MM.1S (cell line): ENCODE data around the gene LY9.

Experiments used
- DNase-seq: peaks from one replicate; pipeline ENCODE4 v3.0.0-alpha.2; 2015
- H2AFZ ChIP-seq: fragments of 300-600 bp; sonication (generic); 2 replicates; pipeline ENCODE4 v1.6.0; 2016; ENCODE audit warnings: antibody characterized with exemption, low read length
- H3F3A ChIP-seq: fragments of 300-600 bp; sonication (generic); 2 replicates; pipeline ENCODE4 v1.6.1; 2016; ENCODE audit warnings: mild to moderate bottlenecking, antibody characterized with exemption, low read length, moderate library complexity, mixed read lengths; ENCODE audit not compliant: insufficient read depth
- H3K27ac ChIP-seq: fragments of 300-600 bp; sonication (generic); 2 replicates; pipeline ENCODE4 v1.5.1; 2016; ENCODE audit warnings: mild to moderate bottlenecking, low read length
- H3K27me3 ChIP-seq: fragments of 300-600 bp; sonication (generic); replicated peaks from 2 replicates; pipeline ENCODE4 v1.6.0; 2016; ENCODE audit warnings: low read length; ENCODE audit not compliant: insufficient read depth
- H3K36me3 ChIP-seq: fragments of 300-600 bp; sonication (generic); replicated peaks from 2 replicates; pipeline ENCODE4 v1.6.1; 2016; ENCODE audit warnings: mild to moderate bottlenecking, low read length, mixed read lengths; ENCODE audit not compliant: insufficient read depth
- H3K4me1 ChIP-seq: fragments of 300-600 bp; sonication (generic); 2 replicates; pipeline ENCODE4 v1.6.1; 2016; ENCODE audit warnings: low read length, mixed read lengths
- H3K4me2 ChIP-seq: fragments of 300-600 bp; sonication (generic); 2 replicates; pipeline ENCODE4 v1.6.0; 2016; ENCODE audit warnings: low read depth, low read length
- H3K4me3 ChIP-seq: fragments of 300-600 bp; sonication (generic); 2 replicates; pipeline ENCODE4 v1.5.1; 2016; ENCODE audit warnings: low read length, mixed read lengths
- H3K79me2 ChIP-seq: fragments of 300-600 bp; sonication (generic); 2 replicates; pipeline ENCODE4 v1.6.1; 2016; ENCODE audit warnings: mixed run types, low read length, mixed read lengths
- H3K9ac ChIP-seq: fragments of 300-600 bp; sonication (generic); 2 replicates; pipeline ENCODE4 v1.6.1; 2016; ENCODE audit warnings: low read length, mixed read lengths
- H3K9me2 ChIP-seq: fragments of 300-600 bp; sonication (generic); replicated peaks from 2 replicates; pipeline ENCODE4 v1.6.1; 2016; ENCODE audit warnings: mild to moderate bottlenecking, low read length, mixed read lengths; ENCODE audit not compliant: insufficient read depth
- H3K9me3 ChIP-seq: fragments of 300-600 bp; sonication (generic); replicated peaks from 2 replicates; pipeline ENCODE4 v1.6.1; 2016; ENCODE audit warnings: mild to moderate bottlenecking, low read length, mixed read lengths; ENCODE audit not compliant: insufficient read depth
- H4K20me1 ChIP-seq: fragments of 300-600 bp; sonication (generic); 2 replicates; pipeline ENCODE4 v1.6.1; 2016; ENCODE audit warnings: mild to moderate bottlenecking, low read length, moderate library complexity, mixed read lengths; ENCODE audit not compliant: insufficient read depth
- EZH2 ChIP-seq: fragments of 300-600 bp; sonication (generic); optimal IDR thresholded peaks from 2 replicates; pipeline ENCODE3; 2017; ENCODE audit warnings: low read depth, mild to moderate bottlenecking, antibody characterized with exemption, low read length, mixed read lengths
- EZH2phosphoT487 ChIP-seq: fragments of 300-600 bp; sonication (generic); IDR thresholded peaks from 2 replicates; pipeline ENCODE4 v1.6.1; 2018; ENCODE audit warnings: antibody characterized with exemption, low read length
- TF ChIP-seq, protein P1 (sequence below): fragments of 300-600 bp; sonication (generic); IDR thresholded peaks from 2 replicates; pipeline ENCODE4 v1.5.1; 2016; ENCODE audit warnings: antibody characterized with exemption, low read length, mixed read lengths

LY9 gene, protein sequence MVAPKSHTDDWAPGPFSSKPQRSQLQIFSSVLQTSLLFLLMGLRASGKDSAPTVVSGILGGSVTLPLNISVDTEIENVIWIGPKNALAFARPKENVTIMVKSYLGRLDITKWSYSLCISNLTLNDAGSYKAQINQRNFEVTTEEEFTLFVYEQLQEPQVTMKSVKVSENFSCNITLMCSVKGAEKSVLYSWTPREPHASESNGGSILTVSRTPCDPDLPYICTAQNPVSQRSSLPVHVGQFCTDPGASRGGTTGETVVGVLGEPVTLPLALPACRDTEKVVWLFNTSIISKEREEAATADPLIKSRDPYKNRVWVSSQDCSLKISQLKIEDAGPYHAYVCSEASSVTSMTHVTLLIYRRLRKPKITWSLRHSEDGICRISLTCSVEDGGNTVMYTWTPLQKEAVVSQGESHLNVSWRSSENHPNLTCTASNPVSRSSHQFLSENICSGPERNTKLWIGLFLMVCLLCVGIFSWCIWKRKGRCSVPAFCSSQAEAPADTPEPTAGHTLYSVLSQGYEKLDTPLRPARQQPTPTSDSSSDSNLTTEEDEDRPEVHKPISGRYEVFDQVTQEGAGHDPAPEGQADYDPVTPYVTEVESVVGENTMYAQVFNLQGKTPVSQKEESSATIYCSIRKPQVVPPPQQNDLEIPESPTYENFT

DNA sequence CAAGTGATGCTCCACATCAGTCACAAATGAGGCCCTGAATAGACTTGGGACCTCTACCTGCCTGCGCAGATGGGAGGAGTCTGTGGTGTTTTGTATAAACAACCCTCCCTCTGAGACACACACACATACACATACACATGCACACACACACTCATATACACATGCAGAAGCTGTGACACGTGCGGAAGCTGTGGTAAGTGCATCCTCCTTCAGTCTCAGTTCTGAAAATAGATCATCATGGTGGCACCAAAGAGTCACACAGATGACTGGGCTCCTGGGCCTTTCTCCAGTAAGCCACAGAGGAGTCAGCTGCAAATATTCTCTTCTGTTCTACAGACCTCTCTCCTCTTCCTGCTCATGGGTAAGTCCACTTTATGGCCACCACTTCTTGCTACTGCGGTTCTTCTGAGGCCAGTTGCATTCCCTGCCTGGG lies at the start of gene LY9:
TSS of gene LY9 (plus strand) at position 224 of the 433 bp plus-strand sequence. CDS start at position 238, 14 bp downstream.
- Histone ChIP-seq H3K27ac (peak within 1 kb of the TSS; percentile 85), H3K36me3 (no peaks in the 10 kb centered on the region), H3K4me3 (peak within 1 kb of the TSS; percentile 70), H3K9ac (peak within 1 kb of the TSS; percentile 64), H3K9me3 (no peaks in the 10 kb centered on the region), H3K9me2 (no peaks in the 10 kb centered on the region), H3F3A (peaks cover 47% of the 10 kb centered on the region), H3K4me2 (peak within 1 kb of the TSS; percentile 89), H4K20me1 (no peaks in the 10 kb centered on the region), H3K27me3 (no peaks in the 10 kb centered on the region), H3K4me1 (peaks cover 62% of the 10 kb centered on the region), H3K79me2 (peaks cover 62% of the 10 kb centered on the region), H2AFZ (peak within 1 kb of the TSS; percentile 36)
- DNase-seq: peak; percentile 99
- TF ChIP-seq, protein P1, sequence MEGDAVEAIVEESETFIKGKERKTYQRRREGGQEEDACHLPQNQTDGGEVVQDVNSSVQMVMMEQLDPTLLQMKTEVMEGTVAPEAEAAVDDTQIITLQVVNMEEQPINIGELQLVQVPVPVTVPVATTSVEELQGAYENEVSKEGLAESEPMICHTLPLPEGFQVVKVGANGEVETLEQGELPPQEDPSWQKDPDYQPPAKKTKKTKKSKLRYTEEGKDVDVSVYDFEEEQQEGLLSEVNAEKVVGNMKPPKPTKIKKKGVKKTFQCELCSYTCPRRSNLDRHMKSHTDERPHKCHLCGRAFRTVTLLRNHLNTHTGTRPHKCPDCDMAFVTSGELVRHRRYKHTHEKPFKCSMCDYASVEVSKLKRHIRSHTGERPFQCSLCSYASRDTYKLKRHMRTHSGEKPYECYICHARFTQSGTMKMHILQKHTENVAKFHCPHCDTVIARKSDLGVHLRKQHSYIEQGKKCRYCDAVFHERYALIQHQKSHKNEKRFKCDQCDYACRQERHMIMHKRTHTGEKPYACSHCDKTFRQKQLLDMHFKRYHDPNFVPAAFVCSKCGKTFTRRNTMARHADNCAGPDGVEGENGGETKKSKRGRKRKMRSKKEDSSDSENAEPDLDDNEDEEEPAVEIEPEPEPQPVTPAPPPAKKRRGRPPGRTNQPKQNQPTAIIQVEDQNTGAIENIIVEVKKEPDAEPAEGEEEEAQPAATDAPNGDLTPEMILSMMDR: no peak
- TF ChIP-seq EZH2 (no peak), EZH2phosphoT487 (no peak)

DNA sequence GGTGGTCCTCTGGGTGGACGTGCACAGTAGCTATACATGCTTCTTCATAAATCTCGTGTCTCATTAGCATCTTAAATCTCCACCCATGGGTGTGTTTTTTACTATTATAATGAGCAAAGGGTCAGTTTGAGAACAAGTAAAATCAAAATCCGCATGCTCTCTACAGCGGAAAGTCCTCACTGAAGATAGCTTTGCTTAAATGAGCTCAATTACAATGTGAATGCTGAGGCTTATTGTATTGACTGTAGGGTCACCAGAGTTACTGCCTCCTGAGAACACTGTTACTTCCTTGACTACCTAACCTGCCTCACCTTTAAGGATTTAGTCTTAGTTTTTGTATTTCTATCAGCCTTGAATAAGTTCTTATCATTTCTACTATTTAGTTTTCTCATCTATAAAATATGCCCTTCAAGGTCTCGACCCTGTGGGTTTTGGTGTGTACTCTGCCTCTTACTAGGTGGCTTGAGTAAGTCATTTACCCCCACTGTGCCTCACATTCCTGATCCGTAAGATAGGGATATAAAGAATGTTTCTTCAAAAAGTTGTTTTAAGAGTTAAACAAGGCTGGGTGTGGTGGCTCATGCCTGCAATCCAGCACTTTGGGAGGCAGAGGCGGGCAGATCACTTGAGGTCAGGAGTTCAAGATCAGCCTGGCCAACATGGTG lies 49.0 kb upstream of the LY9 start:
- DNase-seq: no peak
- Histone ChIP-seq H3K9ac (no peak overlapping the region), H3K4me1 (peaks cover 39% of the 10 kb centered on the region), H2AFZ (no peak overlapping the region), H3K9me3 (no peaks in the 10 kb centered on the region), H3K36me3 (peaks cover 27% of the 10 kb centered on the region), H3K79me2 (peaks cover 95% of the 10 kb centered on the region), H3K27me3 (no peaks in the 10 kb centered on the region), H3K4me2 (no peak overlapping the region), H3K9me2 (no peaks in the 10 kb centered on the region), H4K20me1 (peaks cover 45% of the 10 kb centered on the region; the same call in 1 of the 2 replicates), H3F3A (peaks cover 40% of the 10 kb centered on the region), H3K4me3 (no peak overlapping the region), H3K27ac (no peak overlapping the region)
- TF ChIP-seq EZH2phosphoT487: no peak

DNA sequence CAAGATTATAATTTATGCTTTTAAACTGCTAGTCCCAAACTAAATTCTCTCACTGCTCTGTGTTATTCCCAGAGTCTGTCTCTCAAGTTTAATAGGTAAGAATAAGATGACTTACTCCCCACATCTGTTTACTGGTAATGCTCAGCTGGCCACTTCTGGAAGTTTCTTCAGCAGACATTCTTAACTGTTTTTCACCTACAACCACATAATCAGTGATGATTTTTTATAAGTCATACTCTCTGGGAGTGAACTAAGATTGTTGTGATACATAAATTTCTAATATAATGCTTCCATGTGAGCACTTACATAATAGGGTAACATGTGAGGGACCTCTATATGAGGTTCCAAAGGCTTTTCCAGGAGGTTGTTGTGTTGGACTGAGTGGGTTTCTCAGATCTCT lies 48.3 kb upstream of the LY9 start:
- Histone ChIP-seq H3K36me3 (peaks cover 34% of the 10 kb centered on the region), H3K9ac (no peak overlapping the region), H4K20me1 (peaks cover 45% of the 10 kb centered on the region; the same call in 1 of the 2 replicates), H3K4me3 (no peak overlapping the region), H3K27me3 (no peaks in the 10 kb centered on the region), H3K4me1 (peaks cover 32% of the 10 kb centered on the region), H3K79me2 (peaks cover 88% of the 10 kb centered on the region), H2AFZ (no peak overlapping the region), H3K27ac (no peak overlapping the region), H3K9me2 (no peaks in the 10 kb centered on the region), H3F3A (peaks cover 40% of the 10 kb centered on the region), H3K4me2 (no peak overlapping the region), H3K9me3 (no peaks in the 10 kb centered on the region)
- TF ChIP-seq EZH2 (no peak), EZH2phosphoT487 (no peak)
- no peak for DNase-seq

DNA sequence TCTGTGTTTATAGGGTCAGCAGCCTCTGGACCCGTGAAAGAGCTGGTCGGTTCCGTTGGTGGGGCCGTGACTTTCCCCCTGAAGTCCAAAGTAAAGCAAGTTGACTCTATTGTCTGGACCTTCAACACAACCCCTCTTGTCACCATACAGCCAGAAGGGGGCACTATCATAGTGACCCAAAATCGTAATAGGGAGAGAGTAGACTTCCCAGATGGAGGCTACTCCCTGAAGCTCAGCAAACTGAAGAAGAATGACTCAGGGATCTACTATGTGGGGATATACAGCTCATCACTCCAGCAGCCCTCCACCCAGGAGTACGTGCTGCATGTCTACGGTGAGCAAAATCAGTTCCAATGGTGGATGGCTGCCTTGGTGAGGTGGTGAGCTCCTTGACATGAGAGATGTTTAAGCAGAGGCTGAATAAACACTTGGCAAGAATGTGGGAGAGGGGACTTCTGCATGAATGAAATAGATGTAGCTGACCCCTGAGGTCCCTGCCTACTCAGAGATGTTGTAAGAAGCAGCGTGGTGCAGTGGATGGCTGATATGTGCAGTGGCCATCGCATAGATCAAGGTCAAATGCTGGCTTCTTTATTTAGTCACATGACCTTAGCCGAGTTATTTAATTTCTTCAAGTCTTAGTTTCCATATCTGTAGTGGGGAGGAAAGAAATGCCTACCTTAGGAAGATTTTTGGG lies 47.6 kb upstream of the LY9 start:
- Histone ChIP-seq H3K9me2 (no peaks in the 10 kb centered on the region), H3K79me2 (peaks cover 82% of the 10 kb centered on the region), H3K36me3 (peaks cover 41% of the 10 kb centered on the region), H3F3A (peaks cover 40% of the 10 kb centered on the region), H3K4me1 (peaks cover 25% of the 10 kb centered on the region), H3K27ac (no peak overlapping the region), H4K20me1 (peaks cover 45% of the 10 kb centered on the region; the same call in 1 of the 2 replicates), H3K4me3 (no peak overlapping the region), H3K27me3 (no peaks in the 10 kb centered on the region), H3K9me3 (no peaks in the 10 kb centered on the region), H3K4me2 (no peak overlapping the region), H3K9ac (no peak overlapping the region), H2AFZ (no peak overlapping the region)
- DNase-seq: no peak
- TF ChIP-seq EZH2: no peak
- TF ChIP-seq, protein P1: peak; percentile 60
